EH (cell line): ENCODE data around the gene TSPAN1.
"Not testable (repeated sequence)": the region's sequence is repeated elsewhere in the genome, so short reads cannot be mapped to it uniquely, and the experiment has no call there.

ENCODE experiments used
- DNase-seq: peaks from one replicate; pipeline ENCODE4 v3.0.0-alpha.2; 2015; ENCODE audit warnings: low read depth

Gene TSPAN1

DNA sequence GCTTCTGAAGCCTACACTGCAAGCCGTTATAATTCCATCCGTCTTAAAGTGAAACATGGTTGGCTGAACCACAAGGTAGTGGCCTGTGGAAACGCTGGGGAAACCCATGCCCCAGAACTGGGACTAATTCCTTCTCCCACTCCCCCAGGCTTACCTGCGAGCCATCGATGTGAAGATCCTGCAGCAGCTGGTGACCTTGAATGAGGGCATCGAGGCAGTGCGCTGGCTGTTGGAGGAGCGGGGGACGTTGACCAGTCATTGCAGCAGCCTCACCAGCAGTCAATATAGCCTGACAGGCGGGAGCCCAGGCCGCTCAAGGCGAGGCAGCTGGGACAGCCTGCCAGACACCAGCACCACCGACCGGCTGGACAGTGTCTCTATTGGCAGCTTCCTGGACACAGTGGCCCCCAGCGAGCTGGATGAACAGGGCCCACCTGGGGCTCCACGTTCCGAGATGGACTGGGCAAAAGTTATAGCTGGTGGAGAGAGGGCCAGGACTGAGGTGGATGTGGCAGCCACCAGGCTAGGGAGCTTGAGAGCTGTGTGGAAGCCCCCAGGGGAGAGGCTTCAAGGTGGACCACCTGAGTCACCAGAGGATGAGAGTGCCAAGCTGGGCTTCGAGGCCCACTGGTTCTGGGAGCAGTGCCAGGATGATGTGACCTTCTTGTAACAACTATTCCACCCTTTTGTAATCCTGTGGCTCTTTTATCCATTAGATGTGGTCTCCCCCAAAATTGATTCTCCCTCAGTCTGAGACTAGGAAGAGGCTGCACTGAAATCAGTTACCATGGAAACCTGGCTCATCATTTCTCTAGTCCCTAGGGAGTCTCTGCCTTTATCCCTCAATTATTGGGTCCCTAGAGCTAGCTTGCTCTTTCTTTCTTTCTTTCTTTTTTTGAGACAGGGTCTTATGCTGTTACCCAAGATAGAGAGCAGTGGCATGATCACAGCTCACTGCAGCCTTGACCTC is 44.9 kb downstream of the TSPAN1 start:
- no peak for DNase-seq

DNA sequence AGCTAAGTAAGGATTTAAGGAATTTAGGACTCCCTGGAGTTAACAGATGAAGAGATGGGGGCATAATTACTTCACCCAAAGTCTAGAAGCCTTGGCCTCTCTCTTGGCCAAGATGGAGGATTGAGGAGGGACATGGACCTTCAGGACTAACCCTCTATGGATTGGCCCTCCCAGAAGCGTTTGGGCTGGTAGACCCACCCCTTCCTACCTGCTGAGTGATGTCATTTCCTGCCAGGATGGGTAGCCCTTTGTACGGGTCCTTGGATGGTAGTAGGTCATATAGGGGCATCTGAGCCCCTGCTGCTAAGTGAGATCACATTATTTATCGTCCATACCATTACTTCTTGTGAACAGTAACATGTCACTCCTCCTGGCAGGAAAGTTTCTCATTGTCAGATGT is 45.9 kb downstream of the TSPAN1 start:
- DNase-seq, result no peak

DNA sequence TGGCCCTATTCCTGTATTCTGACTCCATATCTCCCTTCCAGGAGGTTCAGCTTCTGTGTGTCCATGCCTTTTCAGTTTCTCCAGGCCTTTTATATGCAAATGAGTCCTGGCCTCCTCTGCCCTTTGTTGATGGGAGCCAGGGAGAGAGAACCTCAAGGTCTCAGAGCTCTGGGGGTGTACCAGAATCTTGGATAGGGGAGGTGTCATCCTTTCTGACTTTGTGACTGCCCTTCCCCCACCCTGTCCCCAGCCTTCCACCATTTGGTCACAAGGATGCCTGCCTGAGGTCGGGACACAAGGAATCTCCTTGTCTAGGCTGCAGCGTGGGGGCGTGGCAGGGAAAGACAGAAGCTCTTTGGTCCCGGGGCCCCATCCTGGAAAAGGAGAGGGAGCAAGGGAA is 46.9 kb downstream of the TSPAN1 start:
- no peak for DNase-seq

DNA sequence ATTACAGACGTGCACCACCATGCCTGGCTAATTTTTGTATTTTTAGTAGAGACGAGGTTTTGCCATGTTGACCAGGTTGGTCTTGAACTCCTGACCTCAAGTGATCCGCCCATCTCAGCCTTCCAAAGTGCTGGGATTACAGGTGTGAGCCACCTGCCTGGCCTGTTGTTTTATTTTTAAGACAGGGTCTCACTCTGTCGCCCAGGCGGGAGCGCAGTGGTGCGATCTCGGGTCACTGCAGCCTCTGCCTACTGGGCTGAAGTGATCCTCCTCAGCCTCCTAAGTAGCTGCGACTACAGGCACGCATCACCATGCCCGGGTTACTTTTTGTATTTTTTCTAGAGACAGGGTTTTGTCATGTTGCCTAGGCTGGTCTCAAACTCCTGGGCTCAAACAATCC is 48.2 kb downstream of the TSPAN1 start:
- not testable (repeated sequence) for DNase-seq

DNA sequence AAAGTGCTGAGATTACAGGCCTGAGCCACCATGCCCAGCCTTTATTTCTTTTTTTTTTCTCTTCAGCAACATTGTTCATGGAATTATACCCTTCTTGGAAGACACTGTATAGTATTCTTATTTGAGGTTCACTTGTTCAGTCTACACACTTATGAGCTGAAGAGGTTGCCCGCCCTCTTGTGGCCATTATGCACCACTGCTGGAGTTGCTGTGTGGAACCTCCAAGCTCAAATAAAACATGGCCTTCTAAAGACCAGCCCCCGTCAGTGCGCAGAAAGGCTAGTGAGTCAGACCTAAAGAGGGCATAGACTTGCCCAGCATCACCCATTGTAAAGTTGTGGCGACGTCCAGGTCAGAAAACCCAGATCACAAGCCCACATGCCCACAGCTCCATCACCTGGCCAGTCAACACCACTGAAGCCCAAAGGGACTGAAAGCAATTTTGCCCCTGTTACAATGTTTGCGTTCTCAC is 48.6 kb downstream of the TSPAN1 start:
- DNase-seq, result peak; percentile 90

DNA sequence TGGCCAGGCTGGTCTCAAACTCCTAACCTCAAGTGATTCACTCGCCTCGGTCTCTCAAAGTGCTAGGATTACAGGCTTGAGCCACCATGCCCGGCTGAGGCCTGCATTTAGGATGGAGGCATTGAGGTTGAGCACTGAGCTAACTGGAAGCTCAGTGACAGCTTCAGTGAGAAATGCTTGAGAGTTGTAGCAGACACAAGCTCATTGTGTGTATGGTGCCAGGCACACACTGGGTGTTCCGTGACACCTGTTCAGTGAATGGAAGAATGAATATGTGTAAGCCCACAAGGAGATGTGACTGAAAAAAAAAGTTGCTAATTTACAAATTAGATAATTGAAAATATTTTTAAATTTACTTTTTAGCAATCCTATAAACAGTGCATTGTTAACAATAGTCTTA is 50.1 kb downstream of the TSPAN1 start:
- no peak for DNase-seq

DNA sequence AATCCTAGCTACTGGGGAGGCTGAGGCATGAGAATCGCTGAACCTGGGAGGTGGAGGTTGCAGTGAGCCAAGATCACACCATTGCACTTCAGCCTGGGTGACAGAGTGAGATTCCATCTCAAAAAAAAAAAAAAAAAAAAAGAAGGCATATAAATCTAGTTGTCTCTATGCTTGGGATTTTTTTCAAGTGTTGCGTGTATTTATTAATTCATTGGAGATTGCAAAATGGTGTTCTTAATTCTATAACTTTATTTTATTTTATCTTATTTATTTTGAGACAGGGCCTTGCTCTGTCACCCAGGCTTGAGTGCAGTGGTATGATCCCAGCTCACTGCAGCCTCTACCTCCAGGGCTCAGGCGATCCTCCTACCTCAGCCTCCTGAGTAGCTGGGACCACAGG is 56.3 kb downstream of the TSPAN1 start:
- not testable (repeated sequence) for DNase-seq
